A549 (cell line): ENCODE measurements around the gene NGFR.

Experiments
- BHLHE40 ChIP-seq: IDR thresholded peaks from 2 replicates; pipeline ENCODE4 v1.6.1; 2012; ENCODE audit warnings: low read depth, low read length, inconsistent platforms
- POLR2A ChIP-seq: IDR thresholded peaks from 2 replicates; pipeline ENCODE4 v1.6.1; 2012; ENCODE audit warnings: mild to moderate bottlenecking, low read length

- TF ChIP-seq POLR2A (no peak), BHLHE40 (no peak)
Observed at GRCh38 chr17:49496867-49497147, 1.7 kb downstream of the NGFR start.
